ENCODE results near the gene DNAJA3.

Gene DNAJA3

DNA sequence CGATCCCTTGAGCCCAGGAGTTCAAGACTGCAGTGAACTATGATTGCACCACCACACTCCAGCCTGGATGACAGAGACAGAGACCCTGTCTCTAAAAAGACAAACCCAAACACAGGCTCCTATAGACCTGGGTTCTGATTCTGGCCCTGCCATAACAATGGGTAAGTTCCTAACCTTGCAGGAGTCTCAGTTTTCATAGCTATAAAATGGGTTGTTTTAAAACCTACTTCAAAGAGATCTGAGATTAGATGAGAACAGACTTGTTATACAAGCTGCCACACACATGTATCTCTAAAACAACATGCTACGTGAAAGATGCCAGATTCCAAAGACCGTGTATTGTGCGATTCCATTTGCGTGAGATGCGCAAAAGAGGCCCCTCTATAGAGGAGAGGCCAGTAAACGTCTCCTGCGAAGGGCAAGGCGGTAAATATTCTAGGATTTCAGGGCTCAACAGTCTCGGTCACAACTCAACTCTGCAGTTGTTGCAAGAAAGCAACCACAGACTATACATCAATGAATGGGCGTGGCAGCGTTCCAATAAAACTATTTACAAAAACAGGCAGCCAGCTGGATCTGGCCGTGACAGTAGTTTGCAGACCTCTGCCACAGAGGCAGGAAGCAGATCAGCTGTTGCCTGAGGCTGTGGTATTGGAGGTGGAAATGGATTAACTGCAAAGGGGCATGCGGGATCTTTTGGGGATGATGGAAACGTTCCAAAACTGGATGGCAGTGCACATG, 15.2 kb upstream of the DNAJA3 start:
- no peak for DNase-seq (ENCODE audit: low read depth)
- no peak overlapping the region for H3K4me3 ChIP-seq (ENCODE audit: low read depth, low read length)
- TF ChIP-seq, protein P1, sequence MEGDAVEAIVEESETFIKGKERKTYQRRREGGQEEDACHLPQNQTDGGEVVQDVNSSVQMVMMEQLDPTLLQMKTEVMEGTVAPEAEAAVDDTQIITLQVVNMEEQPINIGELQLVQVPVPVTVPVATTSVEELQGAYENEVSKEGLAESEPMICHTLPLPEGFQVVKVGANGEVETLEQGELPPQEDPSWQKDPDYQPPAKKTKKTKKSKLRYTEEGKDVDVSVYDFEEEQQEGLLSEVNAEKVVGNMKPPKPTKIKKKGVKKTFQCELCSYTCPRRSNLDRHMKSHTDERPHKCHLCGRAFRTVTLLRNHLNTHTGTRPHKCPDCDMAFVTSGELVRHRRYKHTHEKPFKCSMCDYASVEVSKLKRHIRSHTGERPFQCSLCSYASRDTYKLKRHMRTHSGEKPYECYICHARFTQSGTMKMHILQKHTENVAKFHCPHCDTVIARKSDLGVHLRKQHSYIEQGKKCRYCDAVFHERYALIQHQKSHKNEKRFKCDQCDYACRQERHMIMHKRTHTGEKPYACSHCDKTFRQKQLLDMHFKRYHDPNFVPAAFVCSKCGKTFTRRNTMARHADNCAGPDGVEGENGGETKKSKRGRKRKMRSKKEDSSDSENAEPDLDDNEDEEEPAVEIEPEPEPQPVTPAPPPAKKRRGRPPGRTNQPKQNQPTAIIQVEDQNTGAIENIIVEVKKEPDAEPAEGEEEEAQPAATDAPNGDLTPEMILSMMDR (IDR thresholded peaks at IDR 0.05; ENCODE audit: low read depth, low read length, missing control alignments): no peak

DNA sequence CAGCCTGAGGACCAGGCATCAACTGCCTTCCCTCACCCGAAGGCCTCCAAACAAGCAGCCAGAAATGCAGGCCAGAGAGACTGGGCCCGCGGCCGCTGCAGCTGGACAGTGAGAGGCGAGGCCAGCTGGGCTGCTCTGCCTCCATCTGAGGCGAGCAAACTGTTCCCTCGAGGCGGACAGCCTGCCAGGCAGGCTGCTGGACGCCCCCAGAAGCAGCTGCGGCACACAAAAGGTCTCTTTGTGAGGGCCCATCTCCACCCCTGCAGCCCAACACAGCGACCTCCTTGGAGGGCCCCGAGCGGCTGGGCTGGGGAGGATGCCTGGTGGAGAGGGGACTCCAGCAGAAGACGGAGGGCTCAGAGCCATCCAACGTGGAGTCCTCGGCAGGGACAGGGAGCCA, 14.0 kb upstream of the DNAJA3 start:
- H3K4me3 ChIP-seq (ENCODE audit: low read depth, low read length): no peak overlapping the region
- no peak for DNase-seq (ENCODE audit: low read depth)
- TF ChIP-seq, protein P1 (IDR thresholded peaks at IDR 0.05; ENCODE audit: low read depth, low read length, missing control alignments): no peak

DNA sequence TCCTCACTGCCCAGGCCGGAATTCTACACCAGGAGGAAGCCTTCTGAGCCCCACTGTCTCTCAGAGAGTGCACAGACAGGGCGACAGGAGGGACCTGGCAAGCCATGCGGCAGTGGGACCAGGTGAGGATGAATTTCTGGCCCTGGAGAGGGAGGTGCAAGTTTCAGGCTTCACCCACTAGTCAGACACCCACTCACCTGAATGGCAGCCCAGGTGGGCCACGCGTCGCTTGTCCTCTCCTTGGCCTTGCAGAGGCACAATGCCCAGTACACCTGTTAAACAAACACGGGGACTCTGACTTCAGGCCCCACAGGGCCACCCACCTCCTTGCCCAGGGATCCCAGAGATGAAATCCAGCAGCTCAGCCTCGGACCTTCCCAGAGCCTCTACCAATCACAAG, 13.5 kb upstream of the DNAJA3 start:
- no peak overlapping the region for H3K4me3 ChIP-seq (ENCODE audit: low read depth, low read length)
- DNase-seq (ENCODE audit: low read depth): no peak
- TF ChIP-seq, protein P1 (IDR thresholded peaks at IDR 0.05; ENCODE audit: low read depth, low read length, missing control alignments): no peak

DNA sequence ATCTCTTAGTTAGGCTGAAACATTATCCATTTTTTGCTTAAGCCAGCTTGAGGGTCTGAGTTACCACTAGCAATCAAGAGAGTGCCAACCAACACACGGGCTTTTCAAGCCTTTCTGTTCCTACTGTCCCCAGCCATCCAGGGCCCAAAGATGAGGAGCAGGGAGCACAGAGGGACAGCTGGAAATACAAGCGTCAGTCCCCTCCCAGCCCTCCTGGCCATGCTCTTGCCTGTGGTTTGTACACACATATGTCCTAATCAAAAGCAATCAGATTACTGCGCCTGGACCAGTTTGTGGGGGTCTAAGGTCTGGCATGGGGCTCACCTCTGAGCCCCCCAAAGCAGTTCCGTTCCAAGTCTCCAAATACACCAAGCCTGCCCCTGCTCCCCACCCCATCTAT, 12.8 kb upstream of the DNAJA3 start:
- TF ChIP-seq, protein P1 (IDR thresholded peaks at IDR 0.05; ENCODE audit: low read depth, low read length, missing control alignments): no peak
- no peak for DNase-seq (ENCODE audit: low read depth)
- no peak overlapping the region for H3K4me3 ChIP-seq (ENCODE audit: low read depth, low read length)

DNA sequence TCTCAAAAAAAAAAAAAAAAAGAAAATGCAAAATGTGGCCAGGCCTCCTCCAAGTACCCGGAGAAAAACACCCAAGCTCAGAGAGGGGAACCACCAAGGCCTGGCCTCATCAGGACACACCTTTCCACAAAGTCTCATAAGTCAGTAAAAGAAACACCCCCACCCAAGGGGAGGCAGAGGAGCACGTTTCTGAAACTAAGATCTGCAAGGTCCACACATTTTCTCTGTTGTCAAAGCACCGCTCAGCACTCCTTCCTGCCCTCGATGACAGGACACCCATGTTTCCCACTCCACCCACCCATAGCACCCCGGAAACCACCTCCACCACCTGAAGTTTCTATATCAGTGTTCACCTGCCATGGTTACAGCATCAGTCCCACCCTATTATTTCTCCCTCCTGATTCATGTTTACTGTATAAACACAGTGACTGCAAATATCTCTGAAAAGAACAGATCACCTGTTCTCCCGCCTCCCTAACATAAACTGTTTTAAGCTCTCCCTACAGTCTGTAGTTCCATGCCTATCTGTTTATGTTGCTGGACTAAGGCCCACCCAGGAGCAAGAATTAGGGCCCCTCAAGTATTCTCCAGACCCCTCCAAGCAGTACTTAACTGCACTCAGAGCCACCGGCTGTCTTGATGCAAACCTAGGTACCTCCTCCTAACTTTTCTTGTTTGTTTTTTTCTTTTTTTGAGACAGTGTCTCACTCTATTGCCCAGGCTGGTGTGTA, 11.3 kb upstream of the DNAJA3 start:
- TF ChIP-seq, protein P1 (IDR thresholded peaks at IDR 0.05; ENCODE audit: low read depth, low read length, missing control alignments): no peak
- DNase-seq (ENCODE audit: low read depth): peak; percentile 98
- peak overlapping the region; percentile 97 for H3K4me3 ChIP-seq (ENCODE audit: low read depth, low read length)

DNA sequence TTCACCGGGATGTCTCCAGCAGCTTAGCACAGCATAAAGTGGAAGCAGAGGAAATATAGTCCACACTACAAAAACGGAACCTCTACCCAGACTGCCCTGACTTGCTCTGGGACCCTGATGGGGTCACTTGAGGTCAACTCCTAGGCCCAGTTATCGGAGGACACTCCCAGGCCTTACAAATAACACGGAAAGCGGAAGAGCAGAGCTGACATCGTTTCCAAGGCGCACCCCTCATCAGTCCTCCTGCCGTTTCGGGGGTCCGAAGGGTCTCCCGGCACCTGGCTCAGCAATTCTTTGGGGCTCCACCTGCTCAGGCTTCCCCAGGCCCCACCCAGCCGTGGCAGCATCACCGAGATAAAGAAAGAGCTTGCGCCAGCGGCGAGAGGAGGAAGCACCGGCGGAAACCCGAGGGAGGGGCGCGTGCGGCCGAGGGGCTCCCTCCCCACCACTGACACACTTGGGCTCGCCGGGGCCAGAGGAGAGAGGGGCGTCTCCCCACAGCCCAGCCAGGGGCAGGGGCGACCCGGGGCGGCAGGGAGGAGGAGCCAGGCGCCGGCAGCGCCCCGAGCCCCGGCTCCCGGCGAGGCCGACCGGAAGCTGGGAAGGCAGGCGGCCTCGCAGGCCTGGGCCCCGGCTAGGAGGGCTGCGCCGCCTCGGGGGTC, 10.0 kb upstream of the DNAJA3 start:
- DNase-seq (ENCODE audit: low read depth): no peak
- TF ChIP-seq, protein P1 (IDR thresholded peaks at IDR 0.05; ENCODE audit: low read depth, low read length, missing control alignments): no peak
- H3K4me3 ChIP-seq (ENCODE audit: low read depth, low read length): peak overlapping the region; percentile 97

Measured in GM12864 (cell line).